B cell (primary cell): ENCODE data around the gene PIK3AP1. TPM values are rescaled to one million over a fixed set of nuclear protein-coding genes. Genes with fewer than 3 reads are reported as not detected.
A peak's percentile ranks its signal among the peaks of the same experiment; 100 is the strongest.

ENCODE experiments used
- ATAC-seq: fragments of 200-7000 bp; cut with Tn5 transposase; one replicate; pipeline ENCODE4 v1.10.0; 2021; ENCODE audit warnings: low read depth, mild to moderate bottlenecking, moderate number of reproducible peaks, moderate library complexity
- CTCF ChIA-PET: fragments of 350-600 bp; sonication (Branson Sonifier 250); formaldehyde crosslinking; loops from one replicate; lab custom pipeline; 2021; ENCODE audit warnings: antibody characterized with exemption, inconsistent platforms; lab: Charles Lee
- POLR2A ChIA-PET: fragments of 350-600 bp; sonication (Branson Sonifier 250); formaldehyde crosslinking; loops from one replicate; lab custom pipeline; 2021; ENCODE audit warnings: antibody characterized with exemption; lab: Charles Lee
- DNase-seq: peaks from one replicate; pipeline ENCODE4 v3.0.0; 2013
- H2AFZ ChIP-seq: 2 replicates; pipeline ENCODE4 v1.6.1; 2012; ENCODE audit warnings: mild to moderate bottlenecking, low read depth, low read length; ENCODE audit not compliant: insufficient read depth, poor library complexity, severe bottlenecking
- H3K27ac ChIP-seq, 2 donors: 1 replicate in 1 of 2; 2 replicates in 1 of 2; pipeline ENCODE4 v1.5.1; 2012 to 2013; ENCODE audit warnings: low read length in 2 of 2, mild to moderate bottlenecking in 2 of 2, moderate library complexity in 1 of 2
- H3K27me3 ChIP-seq, 4 experiments: fragments of 200-600 bp in 1 of 4; sonication (generic) in 1 of 4; replicated peaks in 1 of 4; 1 replicate in 2 of 4; 2 replicates in 2 of 4; pipeline versions ENCODE4 v1.6.1 to v1.7.0; 2013 to 2016; ENCODE audit warnings: low read length in 3 of 4, mild to moderate bottlenecking in 2 of 4, mixed read lengths in 1 of 4, moderate library complexity in 1 of 4; ENCODE audit not compliant: insufficient read depth in 4 of 4, control insufficient read depth in 3 of 4; ENCODE audit errors: control extremely low read depth in 1 of 4
- H3K36me3 ChIP-seq, 2 experiments: replicated peaks in 1 of 2; 1 replicate in 1 of 2; 2 replicates in 1 of 2; pipeline versions ENCODE4 v1.6.1 to v1.7.1; 2013; ENCODE audit warnings: low read length in 1 of 2; ENCODE audit not compliant: insufficient read depth in 2 of 2, control insufficient read depth in 1 of 2; ENCODE audit errors: control extremely low read depth in 1 of 2, extremely low read depth in 1 of 2
- H3K4me1 ChIP-seq, 2 donors: fragments of 200-600 bp in 1 of 2; sonication (generic) in 1 of 2; 1 replicate in 1 of 2; 2 replicates in 1 of 2; pipeline versions ENCODE4 v1.5.1 to v1.6.1; 2013 to 2017; ENCODE audit warnings: low read length in 2 of 2; ENCODE audit not compliant: control insufficient read depth in 2 of 2, insufficient read depth in 2 of 2
- H3K4me2 ChIP-seq: replicated peaks from 2 replicates; pipeline ENCODE3; 2012; ENCODE audit warnings: mild to moderate bottlenecking, low read depth, low read length; ENCODE audit not compliant: poor library complexity, severe bottlenecking
- H3K4me3 ChIP-seq, 5 experiments: fragments of 200-600 bp in 1 of 5; sonication (generic) in 1 of 5; 1 replicate in 3 of 5; 2 replicates in 2 of 5; pipeline versions ENCODE4 v1.5.1 to v1.7.0; 2011 to 2016; ENCODE audit warnings: low read length in 4 of 5, mild to moderate bottlenecking in 4 of 5, low read depth in 2 of 5, control low read depth in 1 of 5, moderate library complexity in 1 of 5; ENCODE audit not compliant: insufficient read depth in 1 of 5; ENCODE audit errors: control extremely low read depth in 1 of 5, extremely low read depth in 1 of 5
- H3K79me2 ChIP-seq: fragments of 200-600 bp; sonication (generic); one replicate; pipeline ENCODE4 v1.6.0; 2016; ENCODE audit warnings: low read length; ENCODE audit not compliant: control insufficient read depth, insufficient read depth
- H3K9ac ChIP-seq: fragments of 200-600 bp; sonication (generic); 2 replicates; pipeline ENCODE4 v1.6.1; 2017; ENCODE audit warnings: mild to moderate bottlenecking, low read length, moderate library complexity
- H3K9me3 ChIP-seq, 3 donors: one replicate each; pipeline versions ENCODE4 v1.6.1 to v1.7.1; 2013; ENCODE audit warnings: low read length in 2 of 3; ENCODE audit not compliant: control insufficient read depth in 2 of 3, insufficient read depth in 1 of 3; ENCODE audit errors: control extremely low read depth in 1 of 3
- H4K20me1 ChIP-seq: 2 replicates; pipeline ENCODE4 v1.6.0; 2012; ENCODE audit warnings: mild to moderate bottlenecking, low read length; ENCODE audit not compliant: insufficient read depth, control insufficient read depth, poor library complexity, severe bottlenecking
- H3K27ac Mint-ChIP-seq: one replicate; pipeline ENCODE4 v1.8.0; 2021; ENCODE audit warnings: mixed read lengths
- H3K27me3 Mint-ChIP-seq: one replicate; pipeline ENCODE4 v1.8.0; 2021; ENCODE audit warnings: mixed read lengths
- H3K4me1 Mint-ChIP-seq: one replicate; pipeline ENCODE4 v1.8.0; 2021; ENCODE audit warnings: mixed read lengths
- H3K4me3 Mint-ChIP-seq: one replicate; pipeline ENCODE4 v1.8.0; 2021; ENCODE audit warnings: mixed read lengths
- H3K9me3 Mint-ChIP-seq: one replicate; pipeline ENCODE4 v1.8.0; 2022; ENCODE audit warnings: mixed read lengths; ENCODE audit not compliant: insufficient read depth
- CTCF ChIP-seq: fragments of 200-600 bp; IDR thresholded peaks from one replicate; pipeline ENCODE4 v1.8.0; 2022; ENCODE audit warnings: antibody characterized with exemption, mild to moderate bottlenecking
- EZH2 ChIP-seq: IDR thresholded peaks from 2 replicates; pipeline ENCODE4 v1.6.1; 2012; ENCODE audit warnings: borderline replicate concordance, low read depth, mild to moderate bottlenecking, moderate library complexity, low read length; ENCODE audit not compliant: insufficient read depth, poor library complexity, severe bottlenecking
- WGBS: methylation state at CpG from one replicate; pipeline ENCODE4 v1.1.5; 2013; ENCODE audit warnings: missing lambda C conversion rate; ENCODE audit not compliant: insufficient coverage; 5-methylcytosine and 5-hydroxymethylcytosine counted together
- intact Hi-C: fragments of 100-400 bp; cut with micrococcal nuclease; formaldehyde crosslinking; loops from one replicate; pipeline ENCODE4 v1.10.0; 2022
- polyA plus RNA-seq: library from polyadenylated mRNA; depleted of rRNA; stranded (reverse); fragments of >200 nt; gene quantifications from 2 replicates; pipeline ENCODE4 v1.2.3, GENCODE V29; 2012
- total RNA-seq, 2 donors: library from RNA; stranded (reverse); fragments of 120-200 nt in 1 of 2; gene quantifications; 1 replicate in 1 of 2; 2 replicates in 1 of 2; pipeline versions ENCODE4 v1.2.3 to v1.2.4, GENCODE V29; 2013 to 2022

PIK3AP1 gene
- total and polyA plus RNA-seq, 2 donors (not counting 1 experiment from before 2014, with no cell fraction given), result 125 to 130 TPM

GRCh38 chr10:96687317-96688012 is 32.8 kb downstream of the PIK3AP1 start:
- H3K4me1 ChIP-seq, result peaks cover 89% of the 10 kb centered on the region in 2 donors
- peaks cover 10 to 50% of the 10 kb centered on the region in 2 experiments for H3K36me3 ChIP-seq
- intact Hi-C loops, result loop anchor here (2.0 kb wide), 1 partner anchor 13 kb away; no protein-coding TSS in a partner anchor
- H4K20me1 ChIP-seq, result peaks cover 71% of the 10 kb centered on the region
- ChIA-PET POLR2A (interaction anchor here (0.7 to 1.6 kb wide), 5 partner anchors 12 to 353 kb away, joined by 4 to 8 read pairs (median 6); no protein-coding TSS in a partner anchor), CTCF (interaction anchor here (1.3 to 1.5 kb wide), 2 partner anchors 21 to 47 kb away, joined by 4 to 7 read pairs; no protein-coding TSS in a partner anchor)
- TF ChIP-seq EZH2 (no peak), CTCF (no peak)
- Mint-ChIP-seq H3K4me1 (peaks cover 92% of the 10 kb centered on the region), H3K27ac (peak overlapping the region; percentile 90), H3K4me3 (peak overlapping the region; percentile 77), H3K27me3 (no peaks in the 10 kb centered on the region), H3K9me3 (no peaks in the 10 kb centered on the region)
- ATAC-seq (peak; percentile 34), DNase-seq (no peak)
- no peaks in the 10 kb centered on the region for H3K27me3 ChIP-seq
- peak overlapping the region in 3 of 5 experiments; percentile 14 to 22 (median 18) for H3K4me3 ChIP-seq
- peak overlapping the region; percentile 33 for H3K9ac ChIP-seq
- H3K27ac ChIP-seq, result peak overlapping the region; percentile 40 to 72
- H2AFZ ChIP-seq, result no peak overlapping the region
- peak overlapping the region; percentile 70 for H3K4me2 ChIP-seq
- 45% methylated on average over 6 of the region's 8 CpGs for WGBS
- H3K79me2 ChIP-seq, result peaks cover 100% of the 10 kb centered on the region
- no peaks in the 10 kb centered on the region for H3K9me3 ChIP-seq

DNA sequence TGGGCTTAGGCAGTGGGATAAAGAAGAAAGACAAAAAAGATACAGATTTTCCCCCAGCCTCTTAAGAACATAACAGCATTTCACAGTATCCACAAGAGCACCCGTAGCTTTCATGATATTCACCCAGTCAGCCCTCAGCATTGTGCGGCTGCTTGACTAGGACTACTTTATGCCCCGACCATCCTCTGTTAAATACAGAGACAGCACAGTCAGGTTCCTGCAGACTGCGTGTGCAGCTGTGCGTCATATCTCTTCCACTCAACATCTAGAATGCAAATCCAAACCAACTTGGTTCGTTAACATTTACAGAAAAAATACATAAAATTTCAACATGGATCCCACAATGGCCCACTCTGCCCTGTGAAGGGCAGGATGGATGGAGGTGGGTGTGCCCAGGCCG is 33.8 kb downstream of the PIK3AP1 start:
- intact Hi-C loops, result loop anchor here (1.0 to 2.0 kb wide), 2 partner anchors 9 to 14 kb away; no protein-coding TSS in a partner anchor
- H3K27me3 Mint-ChIP-seq, result no peaks in the 10 kb centered on the region
- DNase-seq (no peak), ATAC-seq (peak; percentile 69)
- H3K27ac ChIP-seq, result peak overlapping the region; percentile 20 to 72
- H3K4me2 ChIP-seq, result peak overlapping the region; percentile 70
- no peaks in the 10 kb centered on the region for H3K9me3 Mint-ChIP-seq
- H3K27me3 ChIP-seq, result no peaks in the 10 kb centered on the region
- POLR2A ChIA-PET, result interaction anchor here (0.5 to 1.6 kb wide), 4 partner anchors 13 to 353 kb away, joined by 4 to 8 read pairs (median 6); no protein-coding TSS in a partner anchor
- no peak for TF ChIP-seq CTCF
- H3K79me2 ChIP-seq, result peaks cover 100% of the 10 kb centered on the region
- H4K20me1 ChIP-seq, result peaks cover 74% of the 10 kb centered on the region
- no peaks in the 10 kb centered on the region for H3K9me3 ChIP-seq
- 63% methylated on average over 5 of the region's 7 CpGs for WGBS
- peaks cover 91 to 97% of the 10 kb centered on the region in 2 donors for H3K4me1 ChIP-seq
- peaks cover 92% of the 10 kb centered on the region for H3K4me1 Mint-ChIP-seq
- H3K27ac Mint-ChIP-seq, result peak overlapping the region; percentile 93
- H3K4me3 ChIP-seq, result peak overlapping the region in 1 of 5 experiments; percentile 19
- H3K36me3 ChIP-seq, result peaks cover 10 to 53% of the 10 kb centered on the region in 2 experiments
- H3K9ac ChIP-seq, result peak overlapping the region; percentile 11
- H3K4me3 Mint-ChIP-seq, result peak overlapping the region; percentile 79
- no peak overlapping the region for H2AFZ ChIP-seq
- CTCF ChIA-PET, result interaction anchor here (1.3 kb wide), 1 partner anchor 20 kb away, joined by 4 read pairs; no protein-coding TSS in a partner anchor
